GM18517 (cell line): ENCODE measurements around the gene ESYT3.
"Not testable (repeated sequence)": the region's sequence is repeated elsewhere in the genome, so short reads cannot be mapped to it uniquely, and the experiment has no call there.

ENCODE experiments used
- ATAC-seq: cut with Tn5 transposase; IDR thresholded peaks from one replicate; pipeline ENCODE4 v1.9.1; 2021; ENCODE audit warnings: mild to moderate bottlenecking, moderate library complexity; ENCODE audit not compliant: unreplicated experiment

ESYT3 gene

GRCh38 chr3:138442433-138442832, 8.0 kb downstream of the ESYT3 start:
- no peak for ATAC-seq

- no peak for ATAC-seq
These were observed 8.7 kb downstream of the ESYT3 start for GRCh38 chr3:138443091-138443490.

GRCh38 chr3:138443521-138444503, 9.4 kb downstream of the ESYT3 start:
- no peak for ATAC-seq

- no peak for ATAC-seq
These were observed 10.8 kb downstream of the ESYT3 start for GRCh38 chr3:138445236-138445635.

- no peak for ATAC-seq
These were observed 11.2 kb downstream of the ESYT3 start for GRCh38 chr3:138445654-138446053.

GRCh38 chr3:138448631-138449030, 14.2 kb downstream of the ESYT3 start:
- ATAC-seq, result no peak

GRCh38 chr3:138449490-138449889, 15.1 kb downstream of the ESYT3 start:
- no peak for ATAC-seq

- ATAC-seq, result no peak
These were observed 15.8 kb downstream of the ESYT3 start for GRCh38 chr3:138450181-138450580.

GRCh38 chr3:138450704-138451424, 16.4 kb downstream of the ESYT3 start:
- ATAC-seq, result no peak

- ATAC-seq, result no peak
These were observed 17.3 kb downstream of the ESYT3 start for GRCh38 chr3:138451595-138452162.

- no peak for ATAC-seq
These were observed 18.0 kb downstream of the ESYT3 start for GRCh38 chr3:138452436-138452835.

- not testable (repeated sequence) for ATAC-seq
These were observed 19.5 kb downstream of the ESYT3 start for GRCh38 chr3:138453940-138454339.

- ATAC-seq, result no peak
These were observed 21.6 kb downstream of the ESYT3 start for GRCh38 chr3:138455801-138456716.

GRCh38 chr3:138456961-138457862, 22.8 kb downstream of the ESYT3 start:
- no peak for ATAC-seq

- no peak for ATAC-seq
These were observed 23.7 kb downstream of the ESYT3 start for GRCh38 chr3:138457863-138458735.

- ATAC-seq, result no peak
These were observed 24.5 kb downstream of the ESYT3 start for GRCh38 chr3:138458774-138459499.

- ATAC-seq, result no peak
These were observed 25.5 kb downstream of the ESYT3 start for GRCh38 chr3:138459619-138460535.
